Prostate gland (tissue), 2 donors: ENCODE data around the gene RNF220. TPM values are rescaled to one million over a fixed set of nuclear protein-coding genes. Genes with fewer than 3 reads are reported as not detected.

Experiments used
- DNase-seq: peaks from one replicate; pipeline ENCODE4 v3.0.0-alpha.2; 2019; ENCODE audit warnings: low spot score
- H3K27ac ChIP-seq, 2 donors: fragments of 200-600 bp; sonication (generic); 2 replicates each; pipeline ENCODE4 v1.5.1; 2017 to 2019
- H3K27me3 ChIP-seq: fragments of 200-600 bp; sonication (generic); replicated peaks from 2 replicates; pipeline ENCODE4 v1.5.1; 2019; ENCODE audit not compliant: insufficient read depth
- H3K36me3 ChIP-seq, 2 donors: fragments of 200-600 bp; sonication (generic); 1 replicate in 1 of 2; 2 replicates in 1 of 2; pipeline versions ENCODE4 v1.5.1 to v1.8.1; 2017 to 2019
- H3K4me1 ChIP-seq: fragments of 200-600 bp; sonication (generic); replicated peaks from 2 replicates; pipeline ENCODE4 v1.5.1; 2019
- H3K4me3 ChIP-seq, 2 donors: fragments of 200-600 bp; sonication (generic); 2 replicates each; pipeline ENCODE4 v1.5.1; 2017 to 2019
- H3K9me3 ChIP-seq: fragments of 200-600 bp; sonication (generic); 2 replicates; pipeline ENCODE4 v1.5.1; 2017
- POLR2A ChIP-seq: fragments of 450-650 bp; IDR thresholded peaks from one replicate; pipeline ENCODE4 v1.6.1; 2016; ENCODE audit warnings: antibody characterized with exemption, mild to moderate bottlenecking
- POLR2AphosphoS5 ChIP-seq: sonication (generic); formaldehyde crosslinking; IDR thresholded peaks from one replicate; pipeline ENCODE4 v1.6.1; 2017; ENCODE audit warnings: antibody characterized with exemption
- WGBS: methylation state at CpG from one replicate; pipeline ENCODE4 v1.1.5; 2018; 5-methylcytosine and 5-hydroxymethylcytosine counted together
- intact Hi-C: fragments of 100-400 bp; cut with DNase I; formaldehyde crosslinking; loops from one replicate; pipeline ENCODE4 v1.14.2; 2022
- total RNA-seq, 2 donors: library from RNA; depleted of rRNA; stranded (reverse); fragments of >200 nt; gene quantifications; one replicate each; pipeline ENCODE4 v1.1.0, GENCODE V29; 2016
- TF ChIP-seq, protein P1 (sequence below), 4 experiments: fragments of 200-600 bp in 2 of 4; fragments of 450-650 bp in 2 of 4; sonication (generic) in 2 of 4; IDR thresholded peaks; 1 replicate in 3 of 4; 2 replicates in 1 of 4; pipeline ENCODE4 v1.5.1; 2016 to 2019; ENCODE audit warnings: antibody characterized with exemption in 4 of 4, mild to moderate bottlenecking in 2 of 4, moderate library complexity in 2 of 4

RNF220 gene
- total RNA-seq, 2 donors from 2014 or later: 116 to 147 TPM

DNA sequence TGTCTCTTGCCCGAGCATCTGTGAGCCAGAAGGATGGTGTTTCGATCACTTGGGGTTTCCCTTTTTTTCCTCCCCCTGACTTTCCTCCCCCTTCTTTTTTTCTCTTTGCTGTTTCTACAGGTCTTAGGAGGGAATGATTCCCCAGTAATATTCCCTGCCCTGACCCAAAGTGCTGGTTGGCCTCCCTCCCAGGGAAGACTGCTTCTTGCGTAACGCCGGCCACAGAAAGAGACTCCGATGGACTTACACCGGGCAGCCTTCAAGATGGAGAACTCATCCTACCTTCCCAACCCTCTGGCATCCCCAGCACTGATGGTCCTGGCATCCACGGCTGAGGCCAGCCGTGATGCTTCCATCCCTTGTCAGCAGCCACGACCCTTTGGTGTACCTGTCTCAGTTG lies 6.8 kb downstream of the RNF220 start:
- no peaks in the 10 kb centered on the region for H3K36me3 ChIP-seq
- H3K27ac ChIP-seq: no peak overlapping the region
- intact Hi-C loops: no loop called here
- WGBS: 85% methylated on average over 10 of the region's 10 CpGs
- peaks cover 2% of the 10 kb centered on the region for H3K4me1 ChIP-seq
- H3K4me3 ChIP-seq: no peak overlapping the region
- DNase-seq: no peak
- H3K9me3 ChIP-seq: no peaks in the 10 kb centered on the region
- TF ChIP-seq, protein P1, sequence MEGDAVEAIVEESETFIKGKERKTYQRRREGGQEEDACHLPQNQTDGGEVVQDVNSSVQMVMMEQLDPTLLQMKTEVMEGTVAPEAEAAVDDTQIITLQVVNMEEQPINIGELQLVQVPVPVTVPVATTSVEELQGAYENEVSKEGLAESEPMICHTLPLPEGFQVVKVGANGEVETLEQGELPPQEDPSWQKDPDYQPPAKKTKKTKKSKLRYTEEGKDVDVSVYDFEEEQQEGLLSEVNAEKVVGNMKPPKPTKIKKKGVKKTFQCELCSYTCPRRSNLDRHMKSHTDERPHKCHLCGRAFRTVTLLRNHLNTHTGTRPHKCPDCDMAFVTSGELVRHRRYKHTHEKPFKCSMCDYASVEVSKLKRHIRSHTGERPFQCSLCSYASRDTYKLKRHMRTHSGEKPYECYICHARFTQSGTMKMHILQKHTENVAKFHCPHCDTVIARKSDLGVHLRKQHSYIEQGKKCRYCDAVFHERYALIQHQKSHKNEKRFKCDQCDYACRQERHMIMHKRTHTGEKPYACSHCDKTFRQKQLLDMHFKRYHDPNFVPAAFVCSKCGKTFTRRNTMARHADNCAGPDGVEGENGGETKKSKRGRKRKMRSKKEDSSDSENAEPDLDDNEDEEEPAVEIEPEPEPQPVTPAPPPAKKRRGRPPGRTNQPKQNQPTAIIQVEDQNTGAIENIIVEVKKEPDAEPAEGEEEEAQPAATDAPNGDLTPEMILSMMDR (IDR thresholded peaks at IDR 0.05): no peak
- TF ChIP-seq POLR2A: no peak
- TF ChIP-seq POLR2AphosphoS5: no peak
- H3K27me3 ChIP-seq: peaks cover 50% of the 10 kb centered on the region

- Histone ChIP-seq H3K36me3 (no peaks in the 10 kb centered on the region), H3K4me3 (no peak overlapping the region), H3K9me3 (no peaks in the 10 kb centered on the region), H3K27ac (no peak overlapping the region), H3K27me3 (peaks cover 48% of the 10 kb centered on the region), H3K4me1 (no peaks in the 10 kb centered on the region)
- WGBS: 41% methylated on average over 7 of the region's 7 CpGs
- DNase-seq: no peak
- TF ChIP-seq POLR2A (no peak), POLR2AphosphoS5 (no peak)
- TF ChIP-seq, protein P1 (IDR thresholded peaks at IDR 0.05): no peak
- intact Hi-C loops: no loop called here
Observed at GRCh38 chr1:44412601-44413000, 7.5 kb downstream of the RNF220 start.

DNA sequence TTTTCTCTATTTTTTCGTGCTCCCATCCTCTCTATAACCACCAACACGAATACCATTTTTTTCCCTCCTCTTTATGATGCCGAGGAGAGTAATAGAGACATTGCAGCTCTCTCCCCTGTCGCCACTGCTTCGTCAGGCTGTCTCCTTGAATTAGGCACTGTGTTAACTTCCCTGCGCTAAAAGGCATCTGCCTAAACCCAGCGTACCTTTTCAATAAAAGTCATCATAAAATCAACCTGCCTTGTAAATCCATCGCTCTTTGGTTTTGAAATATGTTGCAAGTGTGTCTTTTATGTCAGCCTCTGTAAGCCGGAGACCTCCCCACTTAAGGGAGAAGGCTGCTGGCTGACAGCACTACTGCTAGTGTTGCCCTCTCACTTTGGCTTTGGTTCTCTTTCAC lies 8.7 kb downstream of the RNF220 start:
- intact Hi-C loops: no loop called here
- Histone ChIP-seq H3K4me1 (no peaks in the 10 kb centered on the region), H3K4me3 (no peak overlapping the region), H3K36me3 (no peaks in the 10 kb centered on the region), H3K27ac (no peak overlapping the region), H3K27me3 (peaks cover 44% of the 10 kb centered on the region), H3K9me3 (no peaks in the 10 kb centered on the region)
- DNase-seq: no peak
- no peak for TF ChIP-seq POLR2AphosphoS5
- TF ChIP-seq, protein P1 (IDR thresholded peaks at IDR 0.05): no peak
- TF ChIP-seq POLR2A: no peak
- WGBS: 14% methylated on average over 9 of the region's 9 CpGs

DNA sequence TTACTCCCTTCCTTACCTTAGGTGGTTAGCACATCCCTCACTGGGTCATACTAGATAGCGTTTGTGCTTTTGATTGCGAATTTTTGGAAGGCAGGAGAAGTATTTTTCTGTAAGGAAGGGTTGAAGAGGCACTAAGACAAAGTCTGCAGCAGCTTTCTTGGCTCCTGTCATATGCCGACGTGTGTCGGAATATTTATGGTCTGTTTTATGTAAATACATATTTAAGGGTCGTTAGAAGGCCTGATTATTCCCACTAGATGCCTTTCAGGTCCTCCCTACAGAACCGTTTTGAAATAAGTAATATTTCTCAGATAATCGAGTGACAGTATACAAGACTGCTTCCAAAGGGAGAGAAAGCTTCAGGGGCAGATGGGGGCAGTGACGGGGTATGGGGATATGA lies 10.0 kb downstream of the RNF220 start:
- no peak for TF ChIP-seq POLR2AphosphoS5
- TF ChIP-seq, protein P1 (IDR thresholded peaks at IDR 0.05): no peak
- TF ChIP-seq POLR2A: no peak
- no peak overlapping the region for H3K27ac ChIP-seq
- peaks cover 39% of the 10 kb centered on the region for H3K27me3 ChIP-seq
- no peaks in the 10 kb centered on the region for H3K9me3 ChIP-seq
- no peak overlapping the region for H3K4me3 ChIP-seq
- intact Hi-C loops: no loop called here
- no peaks in the 10 kb centered on the region for H3K36me3 ChIP-seq
- 38% methylated on average over 9 of the region's 9 CpGs for WGBS
- no peak for DNase-seq
- no peaks in the 10 kb centered on the region for H3K4me1 ChIP-seq

DNA sequence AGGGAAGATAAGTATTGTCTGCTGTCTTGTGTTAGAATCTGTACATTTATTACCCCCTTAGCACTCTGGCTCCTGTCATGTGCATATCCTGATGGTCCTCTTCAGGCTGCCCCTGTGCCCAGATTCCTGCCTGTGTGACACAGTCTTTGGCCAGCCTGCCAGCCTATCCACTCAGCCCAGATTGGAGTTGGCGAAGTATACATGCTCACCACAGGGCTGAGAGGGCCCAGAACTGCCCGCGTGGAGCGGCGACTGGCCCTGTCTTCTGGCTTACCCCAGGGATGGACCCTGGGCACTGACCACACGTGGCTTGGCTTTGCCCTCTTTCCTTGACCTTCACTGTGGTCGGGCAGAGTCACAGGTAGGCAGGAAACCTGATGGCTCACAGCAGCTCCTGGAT lies 11.4 kb downstream of the RNF220 start:
- no peaks in the 10 kb centered on the region for H3K4me1 ChIP-seq
- intact Hi-C loops: no loop called here
- H3K27ac ChIP-seq: no peak overlapping the region
- no peaks in the 10 kb centered on the region for H3K9me3 ChIP-seq
- WGBS: 96% methylated on average over 7 of the region's 7 CpGs
- no peaks in the 10 kb centered on the region for H3K36me3 ChIP-seq
- peaks cover 29% of the 10 kb centered on the region for H3K27me3 ChIP-seq
- TF ChIP-seq POLR2A (no peak), POLR2AphosphoS5 (no peak)
- TF ChIP-seq, protein P1 (IDR thresholded peaks at IDR 0.05): no peak
- DNase-seq: no peak
- H3K4me3 ChIP-seq: no peak overlapping the region
